Panc1 (cell line): ENCODE measurements around the gene ADI1.

Source experiments
- CTCF ChIP-seq: fragments of 450-650 bp; IDR thresholded peaks from 2 replicates; pipeline ENCODE4 v1.5.1; 2017; ENCODE audit warnings: mild to moderate bottlenecking
- POLR2AphosphoS5 ChIP-seq: IDR thresholded peaks from 2 replicates; pipeline ENCODE4 v1.6.1; 2012; ENCODE audit warnings: mild to moderate bottlenecking, low read depth, low read length, moderate library complexity
- SIN3A ChIP-seq: IDR thresholded peaks from 2 replicates; pipeline ENCODE4 v1.6.1; 2012; ENCODE audit warnings: low read depth, mild to moderate bottlenecking, low read length, moderate library complexity, borderline replicate concordance; ENCODE audit not compliant: insufficient read depth
- TF ChIP-seq, protein P1 (sequence below), 2 experiments: IDR thresholded peaks; 2 replicates each; pipeline ENCODE4 v1.6.1; 2011 to 2012; ENCODE audit warnings: low read depth in 2 of 2, control low read depth in 1 of 2, low read length in 1 of 2, mild to moderate bottlenecking in 1 of 2, moderate library complexity in 1 of 2; ENCODE audit not compliant: insufficient read depth in 1 of 2

GRCh38 chr2:3542107-3542506 lies 22.8 kb upstream of the ADI1 start:
- TF ChIP-seq CTCF: no peak
- TF ChIP-seq, protein P1, sequence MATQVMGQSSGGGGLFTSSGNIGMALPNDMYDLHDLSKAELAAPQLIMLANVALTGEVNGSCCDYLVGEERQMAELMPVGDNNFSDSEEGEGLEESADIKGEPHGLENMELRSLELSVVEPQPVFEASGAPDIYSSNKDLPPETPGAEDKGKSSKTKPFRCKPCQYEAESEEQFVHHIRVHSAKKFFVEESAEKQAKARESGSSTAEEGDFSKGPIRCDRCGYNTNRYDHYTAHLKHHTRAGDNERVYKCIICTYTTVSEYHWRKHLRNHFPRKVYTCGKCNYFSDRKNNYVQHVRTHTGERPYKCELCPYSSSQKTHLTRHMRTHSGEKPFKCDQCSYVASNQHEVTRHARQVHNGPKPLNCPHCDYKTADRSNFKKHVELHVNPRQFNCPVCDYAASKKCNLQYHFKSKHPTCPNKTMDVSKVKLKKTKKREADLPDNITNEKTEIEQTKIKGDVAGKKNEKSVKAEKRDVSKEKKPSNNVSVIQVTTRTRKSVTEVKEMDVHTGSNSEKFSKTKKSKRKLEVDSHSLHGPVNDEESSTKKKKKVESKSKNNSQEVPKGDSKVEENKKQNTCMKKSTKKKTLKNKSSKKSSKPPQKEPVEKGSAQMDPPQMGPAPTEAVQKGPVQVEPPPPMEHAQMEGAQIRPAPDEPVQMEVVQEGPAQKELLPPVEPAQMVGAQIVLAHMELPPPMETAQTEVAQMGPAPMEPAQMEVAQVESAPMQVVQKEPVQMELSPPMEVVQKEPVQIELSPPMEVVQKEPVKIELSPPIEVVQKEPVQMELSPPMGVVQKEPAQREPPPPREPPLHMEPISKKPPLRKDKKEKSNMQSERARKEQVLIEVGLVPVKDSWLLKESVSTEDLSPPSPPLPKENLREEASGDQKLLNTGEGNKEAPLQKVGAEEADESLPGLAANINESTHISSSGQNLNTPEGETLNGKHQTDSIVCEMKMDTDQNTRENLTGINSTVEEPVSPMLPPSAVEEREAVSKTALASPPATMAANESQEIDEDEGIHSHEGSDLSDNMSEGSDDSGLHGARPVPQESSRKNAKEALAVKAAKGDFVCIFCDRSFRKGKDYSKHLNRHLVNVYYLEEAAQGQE (IDR thresholded peaks at IDR 0.05; ENCODE audit: insufficient read depth in 1 of 2, low read depth in 2 of 2, low read length in 1 of 2): no peak
- no peak for TF ChIP-seq POLR2AphosphoS5
- no peak for TF ChIP-seq SIN3A
